Gastrocnemius medialis (tissue), 4 donors: Measurements from ENCODE around the gene KRT75. TPM values are rescaled to one million over a fixed set of nuclear protein-coding genes. Genes with fewer than 3 reads are reported as not detected.

Experiments used
- ATAC-seq, 2 donors: fragments of 150-250 bp; one replicate each; pipeline ENCODE4 v1.9.1; 2016
- DNase-seq, 2 donors: peaks; one replicate each; pipeline ENCODE4 v3.0.0-alpha.2; 2019
- H3K27ac ChIP-seq, 4 donors: fragments of 200-600 bp; sonication (generic); 1 replicate in 1 of 4; 2 replicates in 3 of 4; pipeline ENCODE4 v1.5.1; 2016 to 2018; ENCODE audit warnings: mild to moderate bottlenecking in 2 of 4, moderate library complexity in 1 of 4
- H3K27me3 ChIP-seq, 3 donors: fragments of 200-600 bp; sonication (generic) in 2 of 3; 1 replicate in 1 of 3; 2 replicates in 2 of 3; pipeline versions ENCODE4 v1.5.1 to v1.6.0; 2016 to 2019; ENCODE audit warnings: mild to moderate bottlenecking in 1 of 3, moderate library complexity in 1 of 3
- H3K36me3 ChIP-seq, 2 donors: fragments of 200-600 bp; sonication (generic) in 1 of 2; one replicate each; pipeline ENCODE4 v1.5.1; 2017 to 2018
- H3K4me1 ChIP-seq, 2 donors: fragments of 200-600 bp; sonication (generic) in 1 of 2; one replicate each; pipeline ENCODE4 v1.5.1; 2016 to 2017; ENCODE audit warnings: mild to moderate bottlenecking in 2 of 2
- H3K4me3 ChIP-seq, 4 donors: fragments of 200-600 bp; sonication (generic) in 3 of 4; 1 replicate in 1 of 4; 2 replicates in 3 of 4; pipeline ENCODE4 v1.5.1; 2016 to 2019; ENCODE audit warnings: mild to moderate bottlenecking in 2 of 4
- H3K9me3 ChIP-seq, 3 donors: fragments of 200-600 bp; sonication (generic) in 2 of 3; 1 replicate in 1 of 3; 2 replicates in 2 of 3; pipeline ENCODE4 v1.5.1; 2016 to 2019
- CTCF ChIP-seq, 5 experiments: fragments of 450-650 bp in 3 of 5; fragments of 200-600 bp in 2 of 5; sonication (generic) in 2 of 5; IDR thresholded peaks in 4 of 5; conservative IDR thresholded peaks in 1 of 5; 1 replicate in 4 of 5; 2 replicates in 1 of 5; pipeline ENCODE4 v1.5.1; 2016 to 2019; ENCODE audit warnings: antibody characterized with exemption in 5 of 5, mild to moderate bottlenecking in 3 of 5, moderate library complexity in 3 of 5
- POLR2A ChIP-seq, 2 donors: fragments of 450-650 bp; IDR thresholded peaks; one replicate each; pipeline ENCODE4 v1.6.1; 2017; ENCODE audit warnings: antibody characterized with exemption in 2 of 2, mild to moderate bottlenecking in 2 of 2, moderate library complexity in 2 of 2
- in situ Hi-C, 4 donors: fragments of 200-750 bp; cut with MboI; loops; one replicate each; pipeline versions ENCODE4 v1.15.0 to v1.8.0; 2017; ENCODE audit warnings: low sequenced_read_pairs in 4 of 4
- intact Hi-C: fragments of 100-400 bp; cut with DNase I; formaldehyde crosslinking; loops from one replicate; pipeline ENCODE4 v1.15.1; 2023; ENCODE audit warnings: low total_unique reads
- total RNA-seq, 4 donors: library from RNA; depleted of rRNA; stranded (reverse); fragments of >200 nt; gene quantifications; one replicate each; pipeline versions ENCODE4 v1.1.0 to v1.2.3, GENCODE V29; 2016

KRT75 gene
- total RNA-seq, 4 donors from 2014 or later = not detected

GRCh38 chr12:52403561-52403960 lies 30.6 kb downstream of the KRT75 start:
- ATAC-seq (no peak), DNase-seq (no peak)
- in situ Hi-C loops (no loop called here), intact Hi-C loops (no loop called here)
- Histone ChIP-seq H3K27ac (no peak overlapping the region), H3K27me3 (peaks cover 0 to 10% (median 2%) of the 10 kb centered on the region in 3 donors), H3K9me3 (no peaks in the 10 kb centered on the region), H3K4me3 (no peak overlapping the region), H3K4me1 (no peaks in the 10 kb centered on the region), H3K36me3 (no peaks in the 10 kb centered on the region)
- TF ChIP-seq CTCF (IDR thresholded peaks at IDR 0.05 in 4 of 5, conservative IDR thresholded peaks at IDR 0.05 in 1 of 5) = no peak
- no peak for TF ChIP-seq POLR2A (IDR thresholded peaks at IDR 0.05)

DNA sequence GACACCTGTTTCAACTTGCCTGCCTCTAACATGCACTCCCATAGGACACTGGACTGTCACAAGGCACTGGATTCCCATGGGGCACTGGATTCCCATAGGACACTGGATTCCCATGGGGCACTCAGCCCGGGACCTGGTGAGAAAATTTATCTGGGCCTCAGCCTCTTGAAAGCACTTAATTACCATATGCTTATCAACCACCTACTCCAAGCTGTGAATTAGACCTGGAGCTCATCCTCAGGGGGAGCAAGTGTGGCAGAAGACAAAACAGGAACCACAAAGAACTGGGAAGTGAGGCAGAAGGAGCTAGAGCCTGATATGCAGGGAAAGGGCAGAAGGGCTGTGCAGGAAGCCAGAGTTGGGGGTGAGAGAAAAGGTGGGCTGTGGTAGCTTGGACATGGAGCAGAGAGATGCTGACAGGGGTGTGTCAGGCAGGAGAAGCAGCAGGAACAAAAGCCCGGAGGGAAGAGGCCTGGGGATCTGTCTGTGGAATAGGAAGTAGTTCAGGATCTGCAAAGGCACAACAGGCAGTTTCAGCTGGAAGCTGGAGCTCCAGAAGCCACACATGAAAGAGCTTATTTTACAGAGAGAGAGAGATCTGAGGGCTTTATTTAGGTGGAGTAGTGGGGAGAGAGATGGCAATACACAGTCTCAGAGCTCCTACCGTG lies 31.2 kb downstream of the KRT75 start:
- Histone ChIP-seq H3K4me3 (no peak overlapping the region), H3K27ac (no peak overlapping the region), H3K4me1 (no peaks in the 10 kb centered on the region), H3K9me3 (no peaks in the 10 kb centered on the region), H3K36me3 (no peaks in the 10 kb centered on the region), H3K27me3 (peaks cover 0 to 10% (median 2%) of the 10 kb centered on the region in 3 donors)
- in situ Hi-C loops = no loop called here
- intact Hi-C loops = no loop called here
- ATAC-seq (no peak), DNase-seq (no peak)
- no peak for TF ChIP-seq POLR2A (IDR thresholded peaks at IDR 0.05)

GRCh38 chr12:52402377-52402776 lies 31.8 kb downstream of the KRT75 start:
- no peak for ATAC-seq
- no peaks in the 10 kb centered on the region for H3K4me1 ChIP-seq
- H3K36me3 ChIP-seq = no peaks in the 10 kb centered on the region
- in situ Hi-C loops = no loop called here
- H3K27ac ChIP-seq = no peak overlapping the region
- no peak for DNase-seq
- H3K9me3 ChIP-seq = no peaks in the 10 kb centered on the region
- peaks cover 0 to 10% (median 6%) of the 10 kb centered on the region in 3 donors for H3K27me3 ChIP-seq
- H3K4me3 ChIP-seq = no peak overlapping the region
- TF ChIP-seq CTCF (IDR thresholded peaks at IDR 0.05 in 4 of 5, conservative IDR thresholded peaks at IDR 0.05 in 1 of 5) = no peak
- TF ChIP-seq POLR2A (IDR thresholded peaks at IDR 0.05) = no peak
- intact Hi-C loops = no loop called here

- in situ Hi-C loops = no loop called here
- no peaks in the 10 kb centered on the region for H3K9me3 ChIP-seq
- H3K27ac ChIP-seq = no peak overlapping the region
- no peaks in the 10 kb centered on the region for H3K36me3 ChIP-seq
- no peak overlapping the region for H3K4me3 ChIP-seq
- H3K4me1 ChIP-seq = no peaks in the 10 kb centered on the region
- ATAC-seq (no peak), DNase-seq (no peak)
- intact Hi-C loops = no loop called here
- TF ChIP-seq POLR2A (IDR thresholded peaks at IDR 0.05) (no peak), CTCF (IDR thresholded peaks at IDR 0.05 in 4 of 5, conservative IDR thresholded peaks at IDR 0.05 in 1 of 5) (no peak)
- H3K27me3 ChIP-seq = peaks cover 0 to 10% (median 9%) of the 10 kb centered on the region in 3 donors
Measured at GRCh38 chr12:52401926-52402325, 32.2 kb downstream of the KRT75 start.

DNA sequence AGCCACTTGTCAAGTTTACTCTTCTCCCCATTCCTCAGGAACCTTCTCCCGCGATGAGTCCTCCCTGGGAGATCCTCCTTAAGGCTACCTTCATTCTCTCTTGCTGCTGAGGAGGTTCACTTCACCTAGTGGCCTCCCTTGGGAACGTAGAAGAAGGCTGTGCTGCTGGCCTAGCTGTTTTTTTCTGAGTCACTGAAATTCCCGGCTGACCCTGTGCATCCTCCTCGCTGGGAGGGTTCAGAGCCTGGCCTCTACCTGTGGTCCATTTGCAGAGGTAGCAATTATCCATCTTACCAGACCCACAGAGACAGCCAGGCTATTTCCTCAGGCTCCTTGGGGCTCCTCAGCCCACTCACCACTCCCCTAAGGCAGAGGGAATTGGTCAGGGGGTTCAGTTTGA lies 32.6 kb downstream of the KRT75 start:
- Histone ChIP-seq H3K36me3 (no peaks in the 10 kb centered on the region), H3K4me3 (no peak overlapping the region), H3K27ac (no peak overlapping the region), H3K4me1 (no peaks in the 10 kb centered on the region), H3K9me3 (no peaks in the 10 kb centered on the region), H3K27me3 (peaks cover 0 to 12% (median 10%) of the 10 kb centered on the region in 3 donors)
- TF ChIP-seq POLR2A (IDR thresholded peaks at IDR 0.05) = no peak
- no peak for TF ChIP-seq CTCF (IDR thresholded peaks at IDR 0.05 in 4 of 5, conservative IDR thresholded peaks at IDR 0.05 in 1 of 5)
- DNase-seq (no peak), ATAC-seq (no peak)
- intact Hi-C loops (no loop called here), in situ Hi-C loops (no loop called here)
